ENCODE measurements around the gene TMX2.
"Not testable (repeated sequence)": the region's sequence is repeated elsewhere in the genome, so short reads cannot be mapped to it uniquely, and the experiment has no call there.

The TMX2 gene

GRCh38 chr11:57712256-57713150 is at the start of gene TMX2:
Gene TMX2 (plus strand): TSS chr11:57712593. CDS start chr11:57712619, 26 bp downstream.
- no peaks in the 10 kb centered on the region for H3K9me3 Mint-ChIP-seq
- no peaks in the 10 kb centered on the region for H3K36me3 Mint-ChIP-seq
- peak within 1 kb of the TSS; percentile 100 for H3K4me3 Mint-ChIP-seq
- H3K27me3 Mint-ChIP-seq, result no peaks in the 10 kb centered on the region
- H3K27ac Mint-ChIP-seq, result peak within 1 kb of the TSS; percentile 97
- peaks cover 47% of the 10 kb centered on the region for H3K4me1 Mint-ChIP-seq

GRCh38 chr11:57662893-57663292 is 49.5 kb upstream of the TMX2 start:
- H3K36me3 Mint-ChIP-seq, result peaks cover 4% of the 10 kb centered on the region
- H3K27ac Mint-ChIP-seq, result no peak overlapping the region
- no peaks in the 10 kb centered on the region for H3K9me3 Mint-ChIP-seq
- no peaks in the 10 kb centered on the region for H3K27me3 Mint-ChIP-seq
- H3K4me3 Mint-ChIP-seq, result no peak overlapping the region
- H3K4me1 Mint-ChIP-seq, result peaks cover 42% of the 10 kb centered on the region

- no peak overlapping the region for H3K27ac Mint-ChIP-seq
- H3K27me3 Mint-ChIP-seq, result no peaks in the 10 kb centered on the region
- H3K4me1 Mint-ChIP-seq, result peaks cover 38% of the 10 kb centered on the region
These were observed 48.4 kb upstream of the TMX2 start for GRCh38 chr11:57663975-57664374.

GRCh38 chr11:57667117-57667735 is 45.2 kb upstream of the TMX2 start:
- peaks cover 4% of the 10 kb centered on the region for H3K36me3 Mint-ChIP-seq
- H3K27me3 Mint-ChIP-seq, result no peaks in the 10 kb centered on the region
- H3K4me1 Mint-ChIP-seq, result peaks cover 59% of the 10 kb centered on the region
- no peaks in the 10 kb centered on the region for H3K9me3 Mint-ChIP-seq
- peak overlapping the region; percentile 96 for H3K4me3 Mint-ChIP-seq
- peak overlapping the region; percentile 100 for H3K27ac Mint-ChIP-seq

More at GRCh38 chr11:57663975-57664374, 48.4 kb upstream of the TMX2 start:
- Mint-ChIP-seq H3K9me3 (no peaks in the 10 kb centered on the region), H3K4me3 (no peak overlapping the region), H3K36me3 (peaks cover 4% of the 10 kb centered on the region)

GRCh38 chr11:57667736-57668433 is 44.5 kb upstream of the TMX2 start, which contains the start of gene ZDHHC5:
Gene ZDHHC5 (plus strand): TSS chr11:57668114. CDS start chr11:57673091, 4,977 bp downstream.
- Mint-ChIP-seq H3K27me3 (no peaks in the 10 kb centered on the region), H3K4me1 (peaks cover 61% of the 10 kb centered on the region), H3K4me3 (peak within 1 kb of the TSS; percentile 96), H3K36me3 (peaks cover 5% of the 10 kb centered on the region), H3K27ac (peak within 1 kb of the TSS; percentile 100), H3K9me3 (no peaks in the 10 kb centered on the region)

GRCh38 chr11:57668434-57668782 is 44.0 kb upstream of the TMX2 start:
- Mint-ChIP-seq H3K27me3 (no peaks in the 10 kb centered on the region), H3K4me3 (peak overlapping the region; percentile 96), H3K4me1 (peaks cover 66% of the 10 kb centered on the region), H3K27ac (peak overlapping the region; percentile 99), H3K9me3 (no peaks in the 10 kb centered on the region), H3K36me3 (peaks cover 9% of the 10 kb centered on the region)

- Mint-ChIP-seq H3K9me3 (no peaks in the 10 kb centered on the region), H3K4me3 (peak overlapping the region; percentile 6), H3K27me3 (no peaks in the 10 kb centered on the region), H3K36me3 (peaks cover 24% of the 10 kb centered on the region), H3K4me1 (peaks cover 86% of the 10 kb centered on the region), H3K27ac (peak overlapping the region; percentile 82)
These were observed 38.1 kb upstream of the TMX2 start for GRCh38 chr11:57674251-57674650.

- peak overlapping the region; percentile 61 for H3K4me3 Mint-ChIP-seq
- H3K27me3 Mint-ChIP-seq, result no peaks in the 10 kb centered on the region
- peak overlapping the region; percentile 72 for H3K27ac Mint-ChIP-seq
- peaks cover 24% of the 10 kb centered on the region for H3K36me3 Mint-ChIP-seq
- no peaks in the 10 kb centered on the region for H3K9me3 Mint-ChIP-seq
- H3K4me1 Mint-ChIP-seq, result peaks cover 84% of the 10 kb centered on the region
These were observed 37.0 kb upstream of the TMX2 start for GRCh38 chr11:57675176-57675941.

GRCh38 chr11:57679396-57679795 is 33.0 kb upstream of the TMX2 start:
- H3K36me3 Mint-ChIP-seq, result peaks cover 23% of the 10 kb centered on the region
- H3K27ac Mint-ChIP-seq, result no peak overlapping the region
- H3K9me3 Mint-ChIP-seq, result no peaks in the 10 kb centered on the region
- no peaks in the 10 kb centered on the region for H3K27me3 Mint-ChIP-seq
- H3K4me3 Mint-ChIP-seq, result no peak overlapping the region
- H3K4me1 Mint-ChIP-seq, result peaks cover 72% of the 10 kb centered on the region

GRCh38 chr11:57680552-57680874 is 31.9 kb upstream of the TMX2 start:
- Mint-ChIP-seq H3K4me1 (peaks cover 61% of the 10 kb centered on the region), H3K4me3 (no peak overlapping the region), H3K27me3 (no peaks in the 10 kb centered on the region), H3K9me3 (no peaks in the 10 kb centered on the region), H3K36me3 (peaks cover 22% of the 10 kb centered on the region), H3K27ac (peak overlapping the region; percentile 4)

- peak overlapping the region; percentile 59 for H3K27ac Mint-ChIP-seq
- no peak overlapping the region for H3K4me3 Mint-ChIP-seq
- peaks cover 54% of the 10 kb centered on the region for H3K4me1 Mint-ChIP-seq
- H3K36me3 Mint-ChIP-seq, result peaks cover 18% of the 10 kb centered on the region
- H3K27me3 Mint-ChIP-seq, result no peaks in the 10 kb centered on the region
- H3K9me3 Mint-ChIP-seq, result no peaks in the 10 kb centered on the region
These were observed 31.2 kb upstream of the TMX2 start for GRCh38 chr11:57681168-57681567.

GRCh38 chr11:57690474-57690873 is 21.9 kb upstream of the TMX2 start:
- H3K4me1 Mint-ChIP-seq, H3K9me3 Mint-ChIP-seq, H3K4me3 Mint-ChIP-seq, H3K27ac Mint-ChIP-seq, H3K27me3 Mint-ChIP-seq: not testable (repeated sequence)
- H3K36me3 Mint-ChIP-seq, result peaks cover 17% of the 10 kb centered on the region

- H3K27me3 Mint-ChIP-seq, result no peaks in the 10 kb centered on the region
- H3K27ac Mint-ChIP-seq, result no peak overlapping the region
- peaks cover 11% of the 10 kb centered on the region for H3K36me3 Mint-ChIP-seq
- no peak overlapping the region for H3K4me3 Mint-ChIP-seq
- H3K4me1 Mint-ChIP-seq, result no peaks in the 10 kb centered on the region
- H3K9me3 Mint-ChIP-seq, result no peaks in the 10 kb centered on the region
These were observed 13.5 kb upstream of the TMX2 start for GRCh38 chr11:57698843-57699365.

- Mint-ChIP-seq H3K27me3 (no peaks in the 10 kb centered on the region), H3K4me1 (no peaks in the 10 kb centered on the region), H3K27ac (peak overlapping the region; percentile 57), H3K4me3 (no peak overlapping the region), H3K9me3 (no peaks in the 10 kb centered on the region), H3K36me3 (peaks cover 13% of the 10 kb centered on the region)
These were observed 12.6 kb upstream of the TMX2 start for GRCh38 chr11:57699813-57700212.

- Mint-ChIP-seq H3K27ac (no peak overlapping the region), H3K9me3 (no peaks in the 10 kb centered on the region), H3K36me3 (peaks cover 13% of the 10 kb centered on the region), H3K4me3 (no peak overlapping the region), H3K27me3 (no peaks in the 10 kb centered on the region), H3K4me1 (no peaks in the 10 kb centered on the region)
These were observed 12.0 kb upstream of the TMX2 start for GRCh38 chr11:57700425-57700824.

All from activated naive CD4-positive, alpha-beta T cell treated with anti-CD3 and anti-CD28 coated beads, Interleukin-2, amount 50 U/mL, for 24 hours (primary cell).